Loucy (cell line): Measurements from ENCODE around the gene AMPH.

Experiments used
- H2AFZ ChIP-seq: fragments of 200-600 bp; sonication (generic); 2 replicates; pipeline ENCODE4 v1.6.0; 2016; ENCODE audit warnings: antibody characterized with exemption, mild to moderate bottlenecking, low read length, moderate library complexity
- H3F3A ChIP-seq: fragments of 200-600 bp; 2 replicates; pipeline ENCODE4 v1.6.0; 2016; ENCODE audit warnings: antibody characterized with exemption, low read depth, mild to moderate bottlenecking
- H3K27me3 ChIP-seq: fragments of 200-600 bp; sonication (generic); 2 replicates; pipeline ENCODE4 v1.6.1; 2014; ENCODE audit warnings: low read length, mild to moderate bottlenecking; ENCODE audit not compliant: insufficient read depth, poor library complexity, severe bottlenecking
- H3K36me3 ChIP-seq: fragments of 200-600 bp; sonication (generic); 2 replicates; pipeline ENCODE4 v1.6.1; 2016; ENCODE audit warnings: low read length; ENCODE audit not compliant: insufficient read depth
- H3K4me1 ChIP-seq: fragments of 200-600 bp; sonication (generic); 2 replicates; pipeline ENCODE4 v1.5.1; 2014; ENCODE audit warnings: low read length, mild to moderate bottlenecking; ENCODE audit not compliant: insufficient read depth, poor library complexity, severe bottlenecking
- H3K4me2 ChIP-seq: fragments of 200-600 bp; sonication (generic); 2 replicates; pipeline ENCODE4 v1.6.0; 2014; ENCODE audit warnings: antibody characterized with exemption, low read length, low read depth, mild to moderate bottlenecking; ENCODE audit not compliant: poor library complexity, severe bottlenecking
- H3K4me3 ChIP-seq: fragments of 200-600 bp; sonication (generic); 2 replicates; pipeline ENCODE4 v1.5.1; 2014; ENCODE audit warnings: low read length, mild to moderate bottlenecking, mixed read lengths; ENCODE audit not compliant: poor library complexity, severe bottlenecking
- H3K79me2 ChIP-seq: fragments of 200-600 bp; sonication (generic); 2 replicates; pipeline ENCODE4 v1.6.1; 2014; ENCODE audit warnings: low read length; ENCODE audit not compliant: insufficient read depth
- H3K9ac ChIP-seq: fragments of 200-600 bp; sonication (generic); 2 replicates; pipeline ENCODE4 v1.6.0; 2014; ENCODE audit warnings: mild to moderate bottlenecking, low read depth, low read length, moderate library complexity; ENCODE audit not compliant: poor library complexity, severe bottlenecking
- H3K9me2 ChIP-seq: fragments of 200-600 bp; sonication (generic); replicated peaks from 2 replicates; pipeline ENCODE4 v1.6.1; 2016; ENCODE audit warnings: low read depth, low read length, mixed read lengths
- H3K9me3 ChIP-seq: fragments of 200-600 bp; sonication (generic); 2 replicates; pipeline ENCODE4 v1.6.1; 2014; ENCODE audit warnings: mild to moderate bottlenecking, antibody characterized with exemption, low read length, low read depth; ENCODE audit not compliant: insufficient read depth
- H4K20me1 ChIP-seq: fragments of 200-600 bp; sonication (generic); 2 replicates; pipeline ENCODE4 v1.6.0; 2014; ENCODE audit warnings: antibody characterized with exemption, low read length, mild to moderate bottlenecking; ENCODE audit not compliant: insufficient read depth, poor library complexity, severe bottlenecking
- CTCF ChIP-seq: fragments of 200-600 bp; sonication (generic); conservative IDR thresholded peaks from 2 replicates; pipeline ENCODE4 v1.5.1; 2014; ENCODE audit warnings: mild to moderate bottlenecking, antibody characterized with exemption, low read length
- EZH2phosphoT487 ChIP-seq: fragments of 200-600 bp; IDR thresholded peaks from 2 replicates; pipeline ENCODE4 v1.6.1; 2018; ENCODE audit warnings: antibody characterized with exemption, mild to moderate bottlenecking, moderate library complexity, borderline replicate concordance

AMPH gene

GRCh38 chr7:38512291-38512690 is 118.9 kb downstream of the AMPH start:
- no peaks in the 10 kb centered on the region for H3K36me3 ChIP-seq
- no peaks in the 10 kb centered on the region for H3F3A ChIP-seq
- TF ChIP-seq CTCF: no peak
- TF ChIP-seq EZH2phosphoT487: no peak
- no peak overlapping the region for H3K4me3 ChIP-seq
- no peaks in the 10 kb centered on the region for H3K27me3 ChIP-seq
- H3K4me2 ChIP-seq: no peak overlapping the region
- H4K20me1 ChIP-seq: no peaks in the 10 kb centered on the region
- H3K9me3 ChIP-seq: no peaks in the 10 kb centered on the region
- no peaks in the 10 kb centered on the region for H3K4me1 ChIP-seq
- H3K79me2 ChIP-seq: no peaks in the 10 kb centered on the region
- H3K9ac ChIP-seq: no peak overlapping the region
- H3K9me2 ChIP-seq: no peaks in the 10 kb centered on the region
- H2AFZ ChIP-seq: no peak overlapping the region

DNA sequence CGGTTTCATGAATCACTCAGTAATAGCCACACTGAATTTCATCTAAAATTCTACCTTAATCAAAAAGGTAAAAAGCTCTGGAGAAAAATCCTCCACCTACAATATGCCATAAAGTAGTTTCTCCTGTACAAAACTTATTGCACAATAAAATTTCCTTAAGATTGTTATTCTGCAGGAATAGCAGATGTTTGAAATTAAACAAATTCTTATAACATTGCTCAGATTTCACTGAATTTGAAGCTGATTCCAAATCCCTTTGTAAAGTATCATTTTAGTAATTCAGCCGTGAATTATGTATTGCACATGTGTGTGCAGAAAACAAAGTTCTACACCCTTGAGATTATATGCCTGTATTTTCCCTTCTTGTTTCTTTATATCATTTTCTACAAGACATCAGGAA is 123.8 kb downstream of the AMPH start:
- H3K4me1 ChIP-seq: no peaks in the 10 kb centered on the region
- H3K79me2 ChIP-seq: no peaks in the 10 kb centered on the region
- H3K9me2 ChIP-seq: no peaks in the 10 kb centered on the region
- H3F3A ChIP-seq: no peaks in the 10 kb centered on the region
- H3K4me2 ChIP-seq: no peak overlapping the region
- H3K27me3 ChIP-seq: no peaks in the 10 kb centered on the region
- TF ChIP-seq CTCF: no peak
- no peaks in the 10 kb centered on the region for H3K36me3 ChIP-seq
- H3K9ac ChIP-seq: no peak overlapping the region
- H3K4me3 ChIP-seq: no peak overlapping the region
- H2AFZ ChIP-seq: no peak overlapping the region
- H3K9me3 ChIP-seq: no peaks in the 10 kb centered on the region
- no peaks in the 10 kb centered on the region for H4K20me1 ChIP-seq

DNA sequence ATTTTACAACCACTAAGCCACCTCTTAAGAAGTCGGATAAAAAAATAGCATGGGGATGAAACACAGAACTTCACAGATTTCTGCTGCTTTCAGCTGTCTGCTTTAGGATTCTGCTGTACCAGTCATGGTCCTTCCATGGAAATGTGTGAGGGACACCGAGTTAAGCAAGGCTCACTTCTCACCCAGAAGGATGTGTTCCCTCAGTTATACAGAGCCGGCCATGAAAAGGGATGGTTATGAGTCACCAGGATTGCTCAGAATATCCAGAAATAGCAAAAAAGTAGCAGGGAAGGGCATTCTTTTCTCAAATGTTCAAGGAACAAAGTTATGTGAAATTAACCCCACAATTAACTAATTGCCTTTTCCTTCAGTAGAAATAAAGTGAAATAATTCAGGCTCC is 124.4 kb downstream of the AMPH start:
- Histone ChIP-seq H3K9me3 (no peaks in the 10 kb centered on the region), H4K20me1 (no peaks in the 10 kb centered on the region), H3K27me3 (no peaks in the 10 kb centered on the region), H3K9me2 (no peaks in the 10 kb centered on the region), H3K9ac (no peak overlapping the region), H3K4me2 (no peak overlapping the region), H3F3A (no peaks in the 10 kb centered on the region), H3K4me1 (no peaks in the 10 kb centered on the region), H3K36me3 (no peaks in the 10 kb centered on the region), H3K79me2 (no peaks in the 10 kb centered on the region), H3K4me3 (no peak overlapping the region), H2AFZ (no peak overlapping the region)
- TF ChIP-seq CTCF (no peak), EZH2phosphoT487 (no peak)
